GM19397 (cell line): ENCODE measurements around the gene NXPH3.
"Not testable (repeated sequence)": the region's sequence is repeated elsewhere in the genome, so short reads cannot be mapped to it uniquely, and the experiment has no call there.

Experiments
- ATAC-seq: cut with Tn5 transposase; IDR thresholded peaks from one replicate; pipeline ENCODE4 v1.9.1; 2021; ENCODE audit warnings: mild to moderate bottlenecking, moderate library complexity; ENCODE audit not compliant: unreplicated experiment

Gene NXPH3

DNA sequence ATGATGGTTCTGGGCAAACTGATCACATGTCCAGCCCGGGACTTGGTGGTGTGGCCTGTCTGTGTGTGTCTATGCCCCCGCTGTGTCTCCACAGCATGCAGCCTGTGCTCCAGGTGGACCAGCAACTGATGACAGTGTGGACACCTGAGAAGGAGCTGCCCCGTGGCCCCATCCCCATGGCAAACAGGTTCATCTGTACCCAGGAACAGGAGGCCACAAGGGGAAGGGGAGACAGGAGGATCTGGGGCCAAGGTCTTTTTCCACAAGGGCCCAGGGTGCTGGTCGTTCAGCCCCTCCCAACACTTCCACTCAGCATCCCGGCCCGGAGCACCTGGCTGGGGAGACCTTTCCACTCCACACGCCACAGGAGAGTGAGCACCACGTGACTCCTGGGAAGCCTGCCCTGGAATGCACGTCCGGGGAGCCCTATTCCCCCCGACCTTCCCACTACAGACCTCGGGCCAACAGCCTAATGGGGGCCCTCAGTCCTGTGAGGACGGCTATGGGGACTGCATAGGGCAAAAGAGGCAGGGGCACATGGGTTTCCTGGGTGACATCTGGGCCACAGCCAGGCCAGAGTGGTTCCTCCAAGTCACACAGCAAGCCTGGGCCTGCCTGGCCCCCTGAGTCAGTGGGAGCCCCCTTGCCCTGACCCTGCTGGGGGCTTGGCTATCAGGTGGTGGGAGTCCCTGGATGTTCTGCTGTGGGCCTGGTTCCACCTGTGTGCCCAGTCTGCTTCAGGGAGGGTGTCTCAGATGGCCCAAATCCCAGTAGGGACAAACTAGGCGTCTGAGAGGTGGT is 20.8 kb upstream of the NXPH3 start:
- ATAC-seq: no peak

DNA sequence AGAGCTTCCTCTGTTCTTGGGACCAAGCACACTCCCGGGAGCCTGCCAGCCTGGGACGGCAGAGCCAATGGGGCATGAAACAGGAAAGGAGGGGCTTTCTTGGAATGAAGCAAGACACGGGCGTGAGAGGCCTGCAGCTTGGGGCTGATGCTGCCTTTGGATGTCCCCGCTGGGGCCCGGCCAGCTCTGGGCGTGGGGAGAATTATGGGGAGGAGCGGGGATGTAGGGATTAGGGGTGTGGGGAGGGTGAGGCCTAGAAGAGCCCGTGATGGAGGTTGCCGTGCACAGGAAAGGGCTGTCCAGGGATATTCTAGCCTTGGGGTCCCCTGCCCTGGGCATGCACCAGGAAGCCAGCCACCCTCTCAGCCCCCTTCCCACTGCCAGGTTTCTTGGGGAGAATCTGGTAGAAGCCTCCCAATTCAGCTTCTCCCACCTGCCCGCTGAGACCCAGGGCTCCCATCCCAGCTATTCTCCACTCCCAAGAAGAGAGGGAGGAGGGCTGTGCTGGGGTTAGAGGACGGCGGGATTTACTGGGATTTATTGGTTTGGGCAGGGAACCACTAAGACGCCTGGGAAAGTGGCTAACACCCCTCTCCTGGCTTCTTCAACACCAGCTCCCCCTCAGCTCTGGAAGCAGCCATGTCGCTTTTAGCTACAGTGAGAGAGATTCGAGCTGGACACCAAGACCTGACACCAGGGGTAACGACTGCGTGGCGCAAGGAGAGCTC is 20.0 kb upstream of the NXPH3 start:
- no peak for ATAC-seq

DNA sequence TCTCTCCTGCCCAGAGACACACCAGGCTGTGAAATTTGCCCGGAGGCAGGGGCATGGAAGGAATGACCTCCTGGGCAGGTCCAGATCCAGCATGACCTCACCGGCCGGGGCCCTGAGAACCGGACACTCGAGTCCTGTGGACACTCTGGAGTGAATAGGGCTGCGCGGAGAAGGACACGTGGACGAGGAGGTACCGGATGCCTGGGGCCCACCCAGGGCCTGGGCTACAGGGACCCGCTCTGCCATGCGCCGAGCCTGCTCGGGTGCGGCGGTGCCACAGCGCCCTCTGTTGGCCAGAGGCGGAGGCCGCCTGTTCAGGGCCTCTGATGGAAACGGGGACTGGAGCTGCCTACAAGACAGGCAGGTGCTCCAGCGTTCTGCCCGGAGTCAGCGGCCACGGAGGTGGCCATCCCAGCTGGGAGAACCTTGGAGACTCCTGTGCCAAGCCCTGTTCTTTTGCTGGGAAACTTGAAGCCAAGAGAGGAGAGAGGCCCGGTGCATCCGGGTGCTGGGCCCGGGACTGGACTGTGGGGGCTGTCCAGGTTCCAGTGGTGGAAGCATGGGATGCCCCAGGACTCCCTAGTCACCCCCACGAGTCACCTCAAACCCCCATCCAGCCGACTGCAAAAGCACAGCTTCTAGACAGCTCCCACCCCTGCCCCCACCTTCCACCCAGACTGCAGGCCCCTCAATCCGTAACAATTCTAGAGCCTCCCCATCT is 19.3 kb upstream of the NXPH3 start:
- ATAC-seq: no peak

DNA sequence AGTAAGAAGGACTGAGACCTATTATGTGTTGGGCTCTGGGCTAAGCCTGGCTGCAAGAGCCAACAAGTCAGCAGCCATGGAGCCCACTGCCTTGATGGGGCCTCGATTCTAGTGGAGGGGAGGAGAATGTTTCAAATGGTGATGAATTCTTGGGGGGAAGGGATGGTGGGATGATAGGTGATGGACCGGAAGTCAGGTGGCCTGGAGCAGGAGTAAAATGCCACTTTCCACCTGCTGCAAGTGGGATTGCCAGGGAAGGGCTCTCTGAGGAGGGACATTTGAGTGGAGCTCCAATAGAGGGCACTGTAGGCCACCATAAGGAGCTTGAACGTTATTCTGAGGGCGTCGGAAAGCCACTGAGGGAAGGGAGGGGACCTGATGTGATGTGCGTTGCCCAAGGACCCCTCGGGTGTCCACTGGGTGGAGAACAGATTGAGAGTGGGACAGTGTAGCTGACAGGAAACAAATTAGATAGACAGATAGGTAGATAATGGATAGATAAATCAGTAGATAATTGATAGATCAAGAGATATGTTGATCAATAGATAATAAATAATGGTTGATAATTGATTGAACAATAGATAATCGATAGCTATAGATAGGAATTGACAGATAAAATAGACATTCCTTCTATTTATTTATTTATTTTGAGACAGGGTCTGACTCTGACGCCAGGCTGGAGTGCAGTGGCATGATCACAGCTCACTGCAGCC is 18.2 kb upstream of the NXPH3 start:
- no peak for ATAC-seq

DNA sequence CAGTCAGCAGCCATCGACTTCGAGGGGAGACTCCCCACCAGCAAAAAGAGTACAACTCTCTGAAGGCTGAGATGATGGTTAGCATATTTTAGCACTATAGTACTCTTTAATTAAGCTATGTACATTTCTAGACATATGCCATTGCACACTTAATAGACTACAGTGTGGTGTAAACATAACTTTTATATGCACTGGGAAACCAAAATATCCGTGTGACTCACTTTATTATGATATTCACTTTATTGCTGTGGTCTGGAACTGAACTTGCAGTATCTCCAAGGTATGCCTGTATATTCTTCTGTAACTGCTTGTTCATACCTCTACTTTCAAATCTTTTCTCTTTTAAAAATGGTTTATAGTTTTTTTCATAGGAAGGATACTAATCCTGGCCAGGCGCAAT is 11.0 kb upstream of the NXPH3 start:
- no peak for ATAC-seq

DNA sequence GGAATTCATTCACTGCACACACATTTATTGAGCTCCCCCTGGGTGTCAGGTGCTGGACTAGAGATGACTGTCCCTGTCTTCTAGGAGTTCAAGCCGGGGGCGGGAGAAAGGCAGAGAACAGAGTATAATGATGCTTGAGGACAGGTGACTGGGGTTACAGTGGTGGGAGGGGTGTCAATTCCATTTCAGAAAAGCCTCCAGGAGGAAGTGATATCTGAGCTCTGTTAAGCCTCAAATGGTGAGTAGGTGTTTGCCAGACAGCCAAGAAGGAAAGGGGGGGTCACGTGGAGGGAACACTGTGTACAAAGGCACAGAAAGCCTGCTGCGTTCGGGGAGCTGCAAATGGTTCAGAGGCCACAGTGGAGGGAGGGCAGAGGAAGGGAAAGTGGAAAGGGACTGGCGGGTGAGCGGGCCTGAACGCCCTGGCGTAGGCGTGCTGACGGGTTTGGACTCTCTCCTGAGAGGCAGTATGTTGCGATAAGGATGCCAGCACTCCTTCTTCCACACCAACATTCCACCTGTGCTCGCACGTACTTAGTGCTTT is 9.7 kb upstream of the NXPH3 start:
- ATAC-seq: no peak

DNA sequence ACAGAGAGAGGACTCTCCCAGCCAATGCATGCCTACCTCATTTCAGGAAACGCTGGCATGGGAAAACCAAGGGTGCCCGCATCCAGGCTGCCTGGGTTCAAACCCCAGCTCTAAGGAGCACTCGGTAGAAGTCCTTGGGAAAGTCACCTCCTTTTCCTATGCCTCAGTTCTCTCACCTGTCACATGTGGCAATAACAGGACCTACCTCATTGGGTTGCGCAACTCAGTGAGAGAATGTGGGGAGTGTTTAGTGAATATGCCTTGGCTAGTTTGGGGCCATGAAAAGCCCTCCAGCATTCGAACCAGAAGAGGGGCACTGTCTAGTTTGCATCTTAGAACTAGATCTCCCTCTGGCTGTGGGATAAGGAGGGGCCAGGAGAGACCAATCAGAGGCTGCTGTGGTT is 9.0 kb upstream of the NXPH3 start:
- no peak for ATAC-seq

DNA sequence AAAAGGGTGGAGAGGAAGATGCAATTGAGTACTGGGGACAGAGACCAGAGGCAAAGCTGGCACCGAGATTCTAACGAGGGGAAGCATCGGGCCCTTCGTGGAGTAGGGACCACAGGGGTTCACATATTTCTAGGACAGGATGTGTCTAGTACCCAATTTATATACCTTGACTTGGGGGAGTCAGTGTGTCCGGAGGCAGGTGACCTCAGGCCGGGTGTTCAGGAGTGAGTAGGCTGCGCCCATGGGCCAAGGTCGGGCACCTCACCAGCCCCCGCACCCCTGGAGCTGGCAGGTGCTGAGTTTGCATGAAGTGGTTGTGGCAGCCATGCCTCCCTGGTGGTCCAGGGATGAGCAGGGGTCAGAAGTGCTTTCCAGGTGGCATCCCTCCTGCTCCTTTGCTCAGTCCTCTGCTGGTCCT is 8.6 kb upstream of the NXPH3 start:
- no peak for ATAC-seq

DNA sequence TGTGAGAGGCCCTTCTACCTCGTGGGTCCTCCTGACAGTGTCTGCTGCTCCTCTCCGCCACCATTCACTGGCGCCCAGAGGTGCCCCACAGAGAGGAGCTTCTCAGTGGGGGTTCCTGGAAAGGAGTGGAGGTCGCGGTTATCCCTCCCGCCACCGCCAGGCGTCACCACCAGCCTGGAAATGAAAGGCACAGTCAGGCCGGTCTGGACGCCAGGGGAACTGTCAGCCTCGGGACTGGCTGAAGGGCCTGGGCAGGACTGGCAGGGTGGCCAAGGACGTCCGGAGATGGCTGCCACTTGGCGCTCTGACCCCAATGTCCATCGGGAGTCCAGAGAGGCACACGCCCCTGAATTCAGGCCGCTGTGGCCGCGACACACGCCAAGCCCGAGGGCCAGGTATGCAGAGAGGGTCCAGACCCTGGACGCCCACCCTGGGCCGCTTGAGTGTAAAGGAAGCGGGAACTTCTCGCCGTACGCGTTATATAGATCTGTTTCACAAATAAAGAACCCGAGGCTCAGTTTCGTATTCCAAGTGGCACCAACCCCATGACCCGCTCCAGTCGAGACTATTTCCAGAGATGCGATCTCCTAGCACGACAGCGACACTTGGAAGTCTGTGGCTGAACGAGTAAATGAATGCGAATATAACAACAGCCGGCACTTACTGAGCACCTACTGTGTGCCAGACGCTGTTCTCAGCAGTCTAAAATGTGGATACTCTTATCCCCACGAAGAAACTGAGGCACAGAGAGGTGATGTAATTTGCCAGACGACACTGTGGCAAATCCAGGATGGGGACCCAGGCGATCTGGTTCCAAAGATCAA is 7.6 kb upstream of the NXPH3 start:
- ATAC-seq: no peak

DNA sequence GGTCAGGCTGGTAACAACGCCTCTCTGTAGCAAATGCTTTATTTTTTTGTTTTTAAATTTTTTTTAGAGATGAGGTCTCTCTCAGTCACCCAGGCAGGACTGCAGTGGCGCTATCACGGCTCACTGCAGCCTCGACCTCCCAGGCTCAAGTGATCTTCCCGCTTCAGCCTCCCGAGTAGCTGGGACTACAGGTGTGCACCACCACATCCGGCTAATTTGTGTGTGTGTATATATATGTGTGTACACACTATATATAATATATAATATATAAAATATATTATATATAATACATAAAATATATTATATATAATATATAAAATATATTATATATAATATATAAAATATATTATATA is 7.0 kb upstream of the NXPH3 start:
- ATAC-seq: not testable (repeated sequence)

DNA sequence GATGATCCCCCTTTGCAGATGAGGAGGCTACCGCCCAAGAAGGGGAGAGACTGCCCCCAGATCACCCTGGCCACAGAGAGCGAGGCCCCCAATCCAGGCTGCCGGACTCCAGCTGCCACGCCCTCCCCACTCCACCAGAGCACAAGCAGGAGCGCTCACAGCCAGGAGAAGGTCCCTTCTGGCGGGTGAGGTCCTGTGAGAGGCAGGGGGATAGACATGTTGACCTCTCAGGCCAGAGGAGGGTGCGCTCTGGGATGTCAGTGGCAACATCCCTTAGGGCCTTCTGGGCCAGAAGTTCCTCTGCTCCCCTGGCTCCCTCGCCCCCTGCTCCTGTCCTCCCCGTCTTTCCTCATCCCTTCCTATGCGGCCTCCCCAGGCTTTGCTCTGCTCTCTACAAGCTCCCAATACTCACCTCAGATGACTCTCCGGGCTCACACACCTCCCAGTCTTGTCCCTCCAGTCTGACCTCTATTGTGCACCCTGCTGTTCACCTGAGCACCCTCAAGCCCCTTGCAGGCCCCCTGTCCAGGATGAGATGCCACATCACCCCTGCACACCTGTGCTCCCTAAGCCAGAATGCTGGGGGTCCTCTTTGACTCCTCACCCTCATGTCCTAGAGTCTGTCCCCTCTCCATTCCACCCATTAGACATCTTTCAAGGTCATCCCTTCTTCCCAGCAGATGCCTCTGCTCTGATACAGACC is 5.0 kb upstream of the NXPH3 start:
- ATAC-seq: no peak

DNA sequence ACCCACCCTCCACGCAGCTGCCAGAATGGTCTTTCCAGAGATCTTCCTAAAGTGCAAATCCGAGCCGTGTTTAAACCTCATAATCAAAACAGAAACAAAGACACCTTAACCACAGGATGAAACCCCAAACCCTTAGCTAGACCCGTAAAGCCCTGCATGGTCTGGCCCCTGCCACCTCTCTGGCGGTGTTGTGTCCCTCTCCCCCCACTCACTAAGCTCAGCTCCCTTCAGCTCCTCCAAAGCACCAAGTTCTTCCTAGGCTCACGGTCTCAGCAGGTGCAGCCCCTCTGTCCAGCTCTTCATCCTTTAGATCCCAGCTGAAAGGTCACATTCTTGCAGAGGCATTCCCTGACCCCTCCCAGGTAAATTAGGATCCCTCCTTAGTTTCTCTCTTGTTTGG is 4.4 kb upstream of the NXPH3 start:
- ATAC-seq: no peak

DNA sequence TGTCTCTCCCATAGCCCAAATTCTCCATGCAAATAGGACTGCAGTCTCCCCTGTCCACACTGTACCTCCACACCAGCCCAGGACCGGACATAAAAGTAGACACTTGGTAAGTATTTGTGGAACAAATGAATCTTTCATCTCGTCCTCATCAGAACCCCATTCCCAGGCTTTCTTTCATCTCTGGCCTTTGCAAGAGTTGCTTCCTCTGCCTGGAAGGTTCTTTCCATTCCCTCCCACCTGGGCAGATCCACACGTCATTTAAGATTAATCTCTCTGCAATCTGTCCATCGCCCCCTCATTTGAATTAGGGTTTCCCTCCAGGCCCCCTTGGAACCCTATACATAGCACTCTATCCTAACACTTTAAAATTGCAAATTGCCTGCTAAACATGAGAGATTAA is 3.9 kb upstream of the NXPH3 start:
- ATAC-seq: no peak

DNA sequence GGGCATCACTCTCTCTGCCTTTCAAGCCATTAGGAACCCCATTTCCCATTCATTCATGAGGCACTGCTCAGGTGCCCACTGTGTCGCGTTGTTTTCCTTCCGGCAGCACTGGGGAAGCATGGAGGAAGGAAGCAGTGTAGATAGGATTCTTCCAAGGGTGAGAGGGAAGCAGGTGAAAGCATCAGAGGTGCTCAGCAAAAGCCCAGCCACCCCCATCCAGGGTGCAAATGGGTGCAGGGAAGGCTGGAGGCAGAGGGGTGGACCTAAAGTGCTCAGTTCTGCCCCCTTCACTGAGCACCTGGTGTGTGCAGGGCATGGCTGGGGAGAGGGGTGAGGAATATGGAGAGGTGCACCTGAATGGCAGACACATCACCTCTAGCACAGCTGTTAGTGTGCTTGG is 3.4 kb upstream of the NXPH3 start:
- no peak for ATAC-seq

DNA sequence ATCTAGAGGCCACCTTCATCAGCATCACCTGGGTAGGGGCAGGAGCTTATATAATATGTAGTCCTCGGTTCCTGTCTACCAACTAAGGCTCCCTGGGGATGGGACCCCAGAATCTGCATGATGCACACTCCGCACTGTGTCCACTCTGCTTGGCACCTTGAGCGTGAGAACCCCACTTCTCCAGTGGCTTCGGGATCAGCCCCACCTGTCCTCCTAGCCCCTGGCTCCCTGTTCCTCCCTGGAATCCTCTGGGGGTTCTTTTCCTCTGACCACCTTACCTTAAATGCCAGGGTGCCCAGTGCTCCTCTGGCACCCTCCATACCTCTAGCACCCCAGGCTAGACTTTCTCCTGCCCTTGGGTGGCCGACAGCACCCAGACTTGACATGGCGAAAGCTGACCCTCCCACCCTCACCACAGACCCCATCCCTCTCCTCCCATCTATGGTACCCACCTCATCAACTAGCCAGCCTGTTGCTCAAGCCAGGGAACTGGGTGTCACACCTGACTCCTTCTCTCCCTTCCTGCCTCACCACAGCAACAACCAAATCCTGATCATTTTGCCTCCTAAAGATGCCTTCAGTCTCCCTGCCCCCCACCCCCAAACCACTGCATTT is 2.8 kb upstream of the NXPH3 start:
- ATAC-seq: no peak

DNA sequence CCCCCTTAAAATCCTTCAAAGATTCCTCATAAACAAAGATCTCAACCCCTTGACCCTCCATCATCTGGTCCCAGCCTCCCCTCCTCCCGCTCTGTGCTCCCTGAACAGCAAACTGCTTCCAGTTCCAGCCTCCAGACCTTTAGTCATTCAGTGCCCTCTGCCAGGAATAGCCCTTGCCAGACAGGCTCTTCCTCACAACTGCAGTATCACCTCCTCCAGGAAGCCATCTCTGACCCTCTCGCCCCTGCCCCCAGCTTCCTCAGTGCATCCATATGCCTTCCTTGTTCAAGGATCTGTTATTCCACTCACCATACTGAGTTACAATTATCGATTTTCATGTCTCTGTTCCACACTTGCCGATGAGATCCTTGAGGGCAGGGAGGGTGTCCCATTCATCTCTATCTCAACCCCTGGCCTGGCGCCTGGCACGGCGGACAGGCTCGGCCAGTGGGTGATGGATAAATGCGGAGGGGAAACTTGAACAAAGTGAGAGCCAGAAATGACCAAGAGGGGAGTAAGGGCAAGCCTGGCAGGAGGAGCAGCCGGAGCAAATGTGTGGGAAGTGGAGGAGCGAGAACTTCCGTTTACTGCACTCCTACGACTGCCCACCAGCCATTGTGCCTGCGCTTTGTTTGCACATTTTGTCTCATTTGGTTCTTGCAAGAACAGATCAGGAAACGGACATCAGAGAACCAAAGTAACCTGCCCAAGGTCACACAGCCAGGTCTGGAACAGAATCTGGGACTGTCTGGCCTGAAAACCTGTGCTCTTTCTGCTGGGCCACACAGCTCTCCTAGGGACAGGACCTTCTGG is 2.0 kb upstream of the NXPH3 start:
- ATAC-seq: no peak

DNA sequence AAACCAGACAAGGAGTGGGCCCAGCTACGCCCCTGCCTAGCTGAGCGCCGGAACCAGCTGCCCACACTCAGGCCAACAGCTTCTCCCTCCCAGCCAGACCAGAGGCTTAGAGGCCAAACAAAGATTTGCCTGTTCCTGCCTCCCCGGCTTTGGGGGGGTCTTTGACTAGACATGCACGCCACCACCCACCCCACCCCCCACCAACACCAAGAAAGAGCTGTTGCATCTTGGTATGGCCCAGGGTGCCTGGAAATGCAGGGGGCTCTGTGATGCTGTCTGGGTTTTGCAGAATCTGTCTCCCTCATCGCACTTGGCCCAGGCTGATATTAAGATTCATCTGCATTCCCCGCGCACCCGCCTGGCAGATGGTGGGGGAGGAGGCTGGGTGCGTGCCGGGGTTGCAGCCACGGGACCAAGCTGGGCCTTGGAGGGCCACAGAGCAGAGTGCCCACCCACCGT is 1.3 kb upstream of the NXPH3 start:
- no peak for ATAC-seq
